Heart left ventricle (tissue), 13 donors: ENCODE data around the gene WDR13.

Experiments used
- CTCF ChIP-seq, 12 donors: fragments of 200-600 bp; sonication (generic) in 4 of 12; IDR thresholded peaks; one replicate each; pipeline versions ENCODE4 v1.5.0 to v1.8.0; 2018 to 2022; ENCODE audit warnings: antibody characterized with exemption in 12 of 12, mild to moderate bottlenecking in 5 of 12
- POLR2A ChIP-seq, 2 donors: fragments of 450-650 bp; IDR thresholded peaks; one replicate each; pipeline ENCODE4 v1.6.1; 2017; ENCODE audit warnings: antibody characterized with exemption in 2 of 2, mild to moderate bottlenecking in 2 of 2, moderate library complexity in 2 of 2
- donor health status: ischemic (EF 13 %, LVEDD 7.1; RV severe dilation, severe dysfunction).
- donor health status: DM: no; HTN: yes; CAD: no.
- donor health status: DM: no; HTN: no; CAD: no.
- donor health status: ischemic (EF 25% LVEDD 6.9; RV normal size, moderate dysfunction).
- donor health status: ischemic (EF 25% LVEDD 5.7; RV mildly dilated, moderate dysfunction).
- donor health status: ischemic (EF 35%, LVEDD 5.7; RV mildly dilated, moderate dysfunction).
- donor health status: nonischemic (EF 11% LVEDD 7.7; RV severe dilation, severe dysfunction).
- donor health status: DM: yes; HTN: yes; CAD: no.
- donor health status: PGD.
- donor health status: ischemic (EF 29% LVEDD 5.4; RV normal size, mild dysfunction).
- donor health status: nonischemic (EF 23%, LVEDD 6.1; RV moderate dilation, normal function).

- TF ChIP-seq CTCF (IDR thresholded peaks at IDR 0.05): no peak
- no peak for TF ChIP-seq POLR2A (IDR thresholded peaks at IDR 0.05)
Observed at GRCh38 chrX:48590203-48591103, 6.8 kb upstream of the WDR13 start.
